SK-N-SH (cell line): ENCODE data around the gene NDRG2. TPM values are rescaled to one million over a fixed set of nuclear protein-coding genes. Genes with fewer than 3 reads are reported as not detected.

Source experiments
- CTCF ChIA-PET: fragments of 300-600, 350-600 bp; formaldehyde crosslinking; extraction: SDS; loops from one replicate; lab custom pipeline; 2021; lab: Yijun Ruan, JAX
- POLR2A ChIA-PET: fragments of 350-600 bp; sonication (Branson Sonifier 250); formaldehyde crosslinking; extraction: SDS; loops from one replicate; lab custom pipeline; 2020; ENCODE audit warnings: antibody characterized with exemption, inconsistent platforms; lab: Yijun Ruan, JAX
- DNase-seq: peaks from one replicate; pipeline ENCODE4 v3.0.0; 2012
- H2AFZ ChIP-seq: fragments of 200-600 bp; sonication (generic); 2 replicates; pipeline ENCODE4 v1.8.1; 2016; ENCODE audit warnings: antibody characterized with exemption, mild to moderate bottlenecking, low read depth
- H3F3A ChIP-seq: fragments of 200-600 bp; sonication (generic); replicated peaks from 2 replicates; pipeline ENCODE3; 2016; ENCODE audit warnings: antibody characterized with exemption, mild to moderate bottlenecking; ENCODE audit not compliant: insufficient read depth
- H3K27ac ChIP-seq, 2 experiments: fragments of 200-500 bp in 1 of 2; fragments of 200-600 bp in 1 of 2; sonication (Bioruptor generic) in 1 of 2; sonication (generic), shearing (Covaris generic) in 1 of 2; 2 replicates each; pipeline versions ENCODE4 v1.5.1 to v1.6.1; 2014 to 2016; ENCODE audit warnings: low read depth in 2 of 2, inconsistent platforms in 1 of 2, low read length in 1 of 2, mild to moderate bottlenecking in 1 of 2, mixed read lengths in 1 of 2
- H3K27me3 ChIP-seq: fragments of 200-600 bp; sonication (generic), shearing (Covaris generic); 2 replicates; pipeline ENCODE4 v1.6.1; 2016; ENCODE audit warnings: mixed run types; ENCODE audit not compliant: insufficient read depth
- H3K36me3 ChIP-seq, 2 experiments: fragments of 200-500 bp in 1 of 2; fragments of 200-600 bp in 1 of 2; sonication (Bioruptor generic) in 1 of 2; sonication (generic) in 1 of 2; replicated peaks in 1 of 2; 2 replicates each; pipeline versions ENCODE3 to v1.5.1; 2014 to 2016; ENCODE audit warnings: low read length in 1 of 2, mild to moderate bottlenecking in 1 of 2; ENCODE audit not compliant: insufficient read depth in 2 of 2, control insufficient read depth in 1 of 2
- H3K4me1 ChIP-seq, 2 experiments: fragments of 200-500 bp in 1 of 2; fragments of 200-600 bp in 1 of 2; sonication (Bioruptor generic) in 1 of 2; sonication (generic), shearing (Covaris generic) in 1 of 2; 2 replicates each; pipeline versions ENCODE4 v1.5.1 to v1.6.1; 2014 to 2016; ENCODE audit warnings: low read depth in 1 of 2, low read length in 1 of 2, mixed run types in 1 of 2; ENCODE audit not compliant: insufficient read depth in 2 of 2, control insufficient read depth in 1 of 2
- H3K4me2 ChIP-seq: fragments of 200-600 bp; sonication (generic), shearing (Covaris generic); 2 replicates; pipeline ENCODE4 v1.6.1; 2017; ENCODE audit warnings: mixed run types
- H3K4me3 ChIP-seq, 2 experiments: fragments of 200-500 bp in 1 of 2; fragments of 200-600 bp in 1 of 2; sonication (Bioruptor generic) in 1 of 2; sonication (generic), shearing (Covaris generic) in 1 of 2; 2 replicates each; pipeline versions ENCODE4 v1.5.1 to v1.8.1; 2014 to 2016; ENCODE audit warnings: low read depth in 2 of 2, inconsistent platforms in 1 of 2, low read length in 1 of 2, mild to moderate bottlenecking in 1 of 2, mixed read lengths in 1 of 2, moderate library complexity in 1 of 2
- H3K79me2 ChIP-seq: fragments of 200-600 bp; sonication (generic); 2 replicates; pipeline ENCODE4 v1.8.1; 2017; ENCODE audit warnings: mild to moderate bottlenecking; ENCODE audit not compliant: insufficient read depth
- H3K9ac ChIP-seq: fragments of 200-600 bp; sonication (generic); 2 replicates; pipeline ENCODE4 v1.6.1; 2017; ENCODE audit warnings: mixed run types
- H3K9me2 ChIP-seq: fragments of 200-600 bp; sonication (generic); 2 replicates; pipeline ENCODE4 v1.6.1; 2017; ENCODE audit warnings: mixed run types
- H3K9me3 ChIP-seq: fragments of 200-600 bp; sonication (generic); 2 replicates; pipeline ENCODE4 v1.6.1; 2017; ENCODE audit warnings: mixed run types, mild to moderate bottlenecking, moderate library complexity
- H4K20me1 ChIP-seq: fragments of 200-600 bp; sonication (generic); 2 replicates; pipeline ENCODE4 v1.6.1; 2017; ENCODE audit warnings: mild to moderate bottlenecking, mixed run types; ENCODE audit not compliant: insufficient read depth
- EP300 ChIP-seq, 2 experiments: IDR thresholded peaks; 2 replicates each; pipeline versions ENCODE4 v1.4.0 to v1.6.1; 2012; ENCODE audit warnings: borderline replicate concordance in 1 of 2, low read depth in 1 of 2, low read length in 1 of 2
- EZH2phosphoT487 ChIP-seq: fragments of 200-600 bp; sonication (generic); IDR thresholded peaks from 2 replicates; pipeline ENCODE4 v1.6.1; 2017; ENCODE audit warnings: low read depth, mixed run types, mild to moderate bottlenecking, antibody characterized with exemption, moderate library complexity, borderline replicate concordance
- FOXJ3 ChIP-seq: sonication (generic); formaldehyde crosslinking; IDR thresholded peaks from 2 replicates; pipeline ENCODE4 v1.5.1; 2020; ENCODE audit warnings: mild to moderate bottlenecking, missing genetic modification reagents
- GATA2 ChIP-seq: sonication (generic); formaldehyde crosslinking; IDR thresholded peaks from 2 replicates; pipeline ENCODE4 v1.5.0; 2020; ENCODE audit warnings: mild to moderate bottlenecking, missing genetic modification reagents
- IRF3 ChIP-seq: fragments of 150-350 bp; IDR thresholded peaks from 2 replicates; pipeline ENCODE4 v1.6.1; 2016; ENCODE audit warnings: mild to moderate bottlenecking, low read depth, low read length
- JUND ChIP-seq: IDR thresholded peaks from 2 replicates; pipeline ENCODE4 v1.4.0; 2012
- MAX ChIP-seq: IDR thresholded peaks from 2 replicates; pipeline ENCODE4 v1.4.0; 2012; ENCODE audit warnings: low read depth
- MEF2A ChIP-seq: IDR thresholded peaks from 2 replicates; pipeline ENCODE4 v1.4.0; 2012; ENCODE audit warnings: low read depth, borderline replicate concordance
- MXI1 ChIP-seq: IDR thresholded peaks from 2 replicates; pipeline ENCODE4 v1.6.1; 2012; ENCODE audit warnings: mild to moderate bottlenecking, low read depth, low read length, improper control_type of control experiment
- NFIC ChIP-seq: IDR thresholded peaks from 2 replicates; pipeline ENCODE4 v1.4.0; 2012; ENCODE audit warnings: borderline replicate concordance
- POLR2AphosphoS5 ChIP-seq: IDR thresholded peaks from 2 replicates; pipeline ENCODE4 v1.6.1; 2012; ENCODE audit warnings: low read depth, low read length
- RCOR1 ChIP-seq: fragments of 150-350 bp; IDR thresholded peaks from 2 replicates; pipeline ENCODE4 v1.6.1; 2017; ENCODE audit warnings: antibody characterized with exemption, low read length
- SIN3A ChIP-seq: IDR thresholded peaks from 2 replicates; pipeline ENCODE4 v1.6.1; 2012; ENCODE audit warnings: low read depth, mild to moderate bottlenecking, low read length, moderate library complexity, borderline replicate concordance
- TAF1 ChIP-seq: IDR thresholded peaks from 2 replicates; pipeline ENCODE4 v1.6.1; 2012; ENCODE audit warnings: low read depth, mild to moderate bottlenecking, low read length, moderate library complexity, borderline replicate concordance
- TEAD4 ChIP-seq: IDR thresholded peaks from 2 replicates; pipeline ENCODE4 v1.4.0; 2012; ENCODE audit warnings: mild to moderate bottlenecking, borderline replicate concordance; ENCODE audit not compliant: insufficient read depth
- USF1 ChIP-seq: IDR thresholded peaks from 2 replicates; pipeline ENCODE4 v1.4.0; 2012; ENCODE audit warnings: low read depth, borderline replicate concordance
- WGBS: methylation state at CpG from one replicate; pipeline ENCODE4 v1.1.6; 2017; ENCODE audit warnings: low lambda C conversion rate; 5-methylcytosine and 5-hydroxymethylcytosine counted together
- polyA plus RNA-seq, 3 experiments: library from polyadenylated mRNA; depleted of rRNA; stranded (reverse); fragments of >200 nt; gene quantifications; 2 replicates each; pipeline ENCODE4 v1.2.3, GENCODE V29; 2012

Gene NDRG2
- polyA plus RNA-seq, 1 of the 3 experiments (the other 2 are of a cell fraction) = 15.8 TPM

GRCh38 chr14:21038441-21039422, 13.9 kb upstream of the NDRG2 start:
- H2AFZ ChIP-seq = no peak overlapping the region
- no peaks in the 10 kb centered on the region for H3K9me2 ChIP-seq
- no peaks in the 10 kb centered on the region for H3K36me3 ChIP-seq
- peaks cover under 1% of the 10 kb centered on the region; the same call in 1 of the 2 replicates for H3K27me3 ChIP-seq
- no peak overlapping the region for H3K27ac ChIP-seq
- WGBS = 75% methylated on average over 8 of the region's 10 CpGs
- H3K9me3 ChIP-seq = no peaks in the 10 kb centered on the region
- no peak overlapping the region for H3K9ac ChIP-seq
- H3K79me2 ChIP-seq = no peaks in the 10 kb centered on the region
- H3K4me1 ChIP-seq = peaks cover 12 to 13% of the 10 kb centered on the region in 2 experiments; a peak in 3 of 4 replicates
- H3K4me2 ChIP-seq = no peak overlapping the region
- POLR2A ChIA-PET = no interaction called here
- no peaks in the 10 kb centered on the region for H3F3A ChIP-seq
- no peak overlapping the region for H3K4me3 ChIP-seq
- CTCF ChIA-PET = interaction anchor here (0.9 to 7.0 kb wide), 12 partner anchors 8 to 181 kb away, joined by 3 to 248 read pairs (median 13); partner anchors contain the start of genes ARHGEF40, NDRG2, SLC39A2 and TPPP2
- TF ChIP-seq EP300 (IDR thresholded peaks at IDR 0.05; ENCODE audit: borderline replicate concordance in 1 of 2, low read depth in 1 of 2, low read length in 1 of 2) (no peak), TAF1 (no peak), FOXJ3 (CRISPR knock-in tag) (no peak), NFIC (no peak), SIN3A (no peak)
- no peak for DNase-seq
- H4K20me1 ChIP-seq = no peaks in the 10 kb centered on the region

GRCh38 chr14:21037156-21037555, 12.3 kb upstream of the NDRG2 start:
- no peaks in the 10 kb centered on the region for H3K9me2 ChIP-seq
- peaks cover 0 to 11% of the 10 kb centered on the region in 2 experiments; a peak in 2 of 4 replicates for H3K4me1 ChIP-seq
- H4K20me1 ChIP-seq = no peaks in the 10 kb centered on the region
- ChIA-PET CTCF (interaction anchor here (0.8 to 7.5 kb wide), 2 partner anchors 23 to 61 kb away, joined by 3 to 73 read pairs; partner anchors contain the start of gene ZNF219), POLR2A (no interaction called here)
- no peaks in the 10 kb centered on the region for H3K79me2 ChIP-seq
- DNase-seq = no peak
- TF ChIP-seq MXI1 = no peak
- TF ChIP-seq MEF2A = no peak
- no peak for TF ChIP-seq RCOR1
- no peak for TF ChIP-seq JUND
- no peak for TF ChIP-seq USF1
- TF ChIP-seq TEAD4 = no peak
- TF ChIP-seq FOXJ3 (CRISPR knock-in tag) = no peak
- TF ChIP-seq POLR2AphosphoS5 = no peak
- TF ChIP-seq GATA2 (CRISPR knock-in tag) = no peak
- no peak for TF ChIP-seq IRF3
- no peak for TF ChIP-seq EZH2phosphoT487
- TF ChIP-seq MAX = no peak
- no peak overlapping the region for H3K4me2 ChIP-seq
- no peak overlapping the region for H3K9ac ChIP-seq
- no peaks in the 10 kb centered on the region for H3K36me3 ChIP-seq
- H3K9me3 ChIP-seq = no peaks in the 10 kb centered on the region
- no peak overlapping the region for H3K27ac ChIP-seq
- H2AFZ ChIP-seq = no peak overlapping the region
- no peaks in the 10 kb centered on the region for H3F3A ChIP-seq
- 53% methylated on average over 3 of the region's 3 CpGs for WGBS
- H3K4me3 ChIP-seq = no peak overlapping the region
- H3K27me3 ChIP-seq = peaks cover 16% of the 10 kb centered on the region; the same call in 1 of the 2 replicates
